ENCODE results near the gene PCYT1A.

- TF ChIP-seq CTCF (IDR thresholded peaks at IDR 0.05) (no peak), POLR2A (IDR thresholded peaks at IDR 0.05) (no peak)
Observed at GRCh38 chr3:196320137-196320536, 32.6 kb upstream of the PCYT1A start.

Data from testis (tissue), 2 donors.